Tibial artery (tissue), 4 donors: ENCODE results near the gene SON.

Experiments used
- DNase-seq, 2 donors: peaks; one replicate each; pipeline ENCODE4 v3.0.0-alpha.2; 2019
- H3K27ac ChIP-seq, 2 donors: fragments of 200-600 bp; sonication (generic) in 1 of 2; 1 replicate in 1 of 2; 2 replicates in 1 of 2; pipeline ENCODE4 v1.5.1; 2018 to 2019; ENCODE audit warnings: mild to moderate bottlenecking in 1 of 2
- H3K27me3 ChIP-seq, 2 donors: fragments of 200-600 bp; sonication (generic) in 1 of 2; one replicate each; pipeline versions ENCODE4 v1.5.1 to v1.6.0; 2016 to 2019
- H3K36me3 ChIP-seq, 3 donors: fragments of 200-600 bp; sonication (generic) in 2 of 3; one replicate each; pipeline ENCODE4 v1.5.1; 2016 to 2019; ENCODE audit warnings: mild to moderate bottlenecking in 2 of 3
- H3K4me1 ChIP-seq, 4 donors: fragments of 200-600 bp; sonication (generic) in 2 of 4; 1 replicate in 3 of 4; 2 replicates in 1 of 4; pipeline ENCODE4 v1.5.1; 2016 to 2019
- H3K4me3 ChIP-seq, 2 donors: fragments of 200-600 bp; sonication (generic) in 1 of 2; 1 replicate in 1 of 2; 2 replicates in 1 of 2; pipeline ENCODE4 v1.5.1; 2018 to 2019; ENCODE audit warnings: mild to moderate bottlenecking in 2 of 2
- H3K9me3 ChIP-seq, 3 donors: fragments of 200-600 bp; sonication (generic) in 1 of 3; one replicate each; pipeline ENCODE4 v1.5.1; 2016 to 2019
- CTCF ChIP-seq, 2 experiments: fragments of 200-600 bp in 1 of 2; fragments of 450-650 bp in 1 of 2; IDR thresholded peaks; one replicate each; pipeline ENCODE4 v1.5.1; 2017 to 2019; ENCODE audit warnings: antibody characterized with exemption in 2 of 2, mild to moderate bottlenecking in 1 of 2, moderate library complexity in 1 of 2
- intact Hi-C: fragments of 100-400 bp; cut with DNase I; formaldehyde crosslinking; loops from one replicate; pipeline ENCODE4 v1.15.0; 2023; ENCODE audit warnings: low total_unique reads

The SON gene

DNA sequence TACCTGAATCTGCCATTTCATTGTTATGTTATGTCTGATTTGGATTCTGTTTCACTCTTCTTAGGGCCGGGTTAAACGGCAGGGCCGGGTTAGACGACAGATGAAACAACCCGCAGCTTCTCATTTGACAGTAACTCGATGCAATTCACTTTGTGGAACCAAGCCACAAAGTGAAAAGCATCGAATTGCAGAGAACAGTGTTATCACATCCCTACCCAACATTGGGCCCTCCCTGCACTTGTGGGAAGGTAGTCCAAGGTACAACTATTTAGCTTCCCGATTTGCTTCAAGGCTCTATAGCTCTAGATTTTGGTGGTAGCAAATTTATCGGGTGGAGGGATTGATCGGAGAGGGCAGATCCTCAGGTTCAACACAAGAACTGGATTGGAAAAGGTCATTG is 17.0 kb downstream of the SON start:
- H3K9me3 ChIP-seq, result no peaks in the 10 kb centered on the region
- H3K27me3 ChIP-seq, result no peaks in the 10 kb centered on the region
- H3K36me3 ChIP-seq, result peaks cover 66 to 86% (median 70%) of the 10 kb centered on the region in 3 donors
- no peak for DNase-seq
- no peak overlapping the region for H3K27ac ChIP-seq
- TF ChIP-seq CTCF (IDR thresholded peaks at IDR 0.05), result no peak
- H3K4me1 ChIP-seq, result peaks cover 0 to 20% (median 11%) of the 10 kb centered on the region in 4 donors
- no peak overlapping the region for H3K4me3 ChIP-seq
- intact Hi-C loops, result no loop called here

- H3K4me1 ChIP-seq, result peaks cover 0 to 13% (median 7%) of the 10 kb centered on the region in 4 donors
- no peak overlapping the region for H3K4me3 ChIP-seq
- no peak for DNase-seq
- H3K27ac ChIP-seq, result no peak overlapping the region
- H3K9me3 ChIP-seq, result no peaks in the 10 kb centered on the region
- H3K27me3 ChIP-seq, result no peaks in the 10 kb centered on the region
- no peak for TF ChIP-seq CTCF (IDR thresholded peaks at IDR 0.05)
- peaks cover 61 to 79% (median 66%) of the 10 kb centered on the region in 3 donors for H3K36me3 ChIP-seq
- intact Hi-C loops, result no loop called here
Measured at GRCh38 chr21:33560965-33561364, 18.1 kb downstream of the SON start.

- intact Hi-C loops, result no loop called here
- no peak for TF ChIP-seq CTCF (IDR thresholded peaks at IDR 0.05)
- Histone ChIP-seq H3K36me3 (peaks cover 57 to 75% (median 63%) of the 10 kb centered on the region in 3 donors), H3K9me3 (no peaks in the 10 kb centered on the region), H3K4me3 (no peak overlapping the region), H3K27me3 (no peaks in the 10 kb centered on the region), H3K27ac (no peak overlapping the region), H3K4me1 (peaks cover 0 to 9% (median 3%) of the 10 kb centered on the region in 4 donors)
- no peak for DNase-seq
Measured at GRCh38 chr21:33561373-33561772, 18.5 kb downstream of the SON start.

DNA sequence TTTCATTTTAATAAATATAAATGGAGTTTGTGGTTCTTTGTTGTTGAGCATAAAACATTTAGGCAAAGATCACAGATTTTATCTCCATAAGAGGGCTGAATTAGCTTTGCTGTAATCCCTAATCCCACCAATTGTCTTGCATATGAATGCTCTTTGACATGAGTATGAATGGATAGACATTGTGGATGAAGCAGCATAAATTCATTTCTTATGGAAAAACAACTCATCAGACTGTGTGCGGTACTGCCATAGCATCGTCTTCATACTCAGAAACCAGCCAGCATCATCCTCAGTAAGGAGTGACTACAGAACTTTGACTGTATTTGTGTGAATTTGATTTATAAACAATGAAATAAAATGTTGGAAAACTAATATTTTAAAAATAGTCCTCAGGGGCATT is 19.6 kb downstream of the SON start:
- Histone ChIP-seq H3K27me3 (no peaks in the 10 kb centered on the region), H3K9me3 (no peaks in the 10 kb centered on the region), H3K27ac (no peak overlapping the region), H3K36me3 (peaks cover 50 to 72% (median 61%) of the 10 kb centered on the region in 3 donors), H3K4me1 (peaks cover 0 to 3% (median 0%) of the 10 kb centered on the region in 4 donors), H3K4me3 (no peak overlapping the region)
- no peak for DNase-seq
- intact Hi-C loops, result no loop called here
- no peak for TF ChIP-seq CTCF (IDR thresholded peaks at IDR 0.05)

DNA sequence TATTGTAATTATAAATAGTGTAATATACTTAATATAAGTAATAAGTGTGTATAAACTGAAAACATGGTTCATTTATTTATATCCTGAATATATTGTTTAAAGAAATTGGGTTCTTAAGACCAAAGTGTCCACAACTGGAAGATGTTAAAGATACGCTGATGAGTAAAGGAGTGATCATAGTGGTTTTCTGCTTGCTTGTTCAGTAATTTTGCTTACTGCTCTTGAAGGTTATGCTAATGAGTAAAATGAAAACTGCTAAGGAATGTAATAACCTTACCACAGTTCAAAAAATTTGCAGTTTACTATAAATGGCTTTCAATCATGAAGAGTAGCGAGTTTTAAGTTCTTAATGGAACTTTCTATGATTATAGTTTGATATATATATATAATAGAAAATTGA is 23.7 kb downstream of the SON start:
- Histone ChIP-seq H3K27me3 (no peaks in the 10 kb centered on the region), H3K27ac (no peak overlapping the region), H3K36me3 (peaks cover 45 to 67% (median 52%) of the 10 kb centered on the region in 3 donors), H3K9me3 (no peaks in the 10 kb centered on the region), H3K4me3 (no peak overlapping the region), H3K4me1 (no peaks in the 10 kb centered on the region)
- no peak for TF ChIP-seq CTCF (IDR thresholded peaks at IDR 0.05)
- intact Hi-C loops, result no loop called here
- DNase-seq, result no peak

GRCh38 chr21:33567914-33568313 is 25.1 kb downstream of the SON start:
- intact Hi-C loops, result no loop called here
- Histone ChIP-seq H3K27ac (no peak overlapping the region), H3K9me3 (no peaks in the 10 kb centered on the region), H3K27me3 (no peaks in the 10 kb centered on the region), H3K36me3 (peaks cover 40 to 73% (median 64%) of the 10 kb centered on the region in 3 donors), H3K4me1 (peaks cover 0 to 12% (median 0%) of the 10 kb centered on the region in 4 donors), H3K4me3 (no peak overlapping the region)
- TF ChIP-seq CTCF (IDR thresholded peaks at IDR 0.05), result no peak
- DNase-seq, result no peak
